ENCODE measurements around the gene ARHGAP30. TPM values are rescaled to one million over a fixed set of nuclear protein-coding genes. Genes with fewer than 3 reads are reported as not detected.
A peak's percentile ranks its signal among the peaks of the same experiment; 100 is the strongest.
"Not testable (repeated sequence)": the region's sequence is repeated elsewhere in the genome, so short reads cannot be mapped to it uniquely, and the experiment has no call there.

The ARHGAP30 gene
- total and polyA plus RNA-seq, 8 donors: 2.6 to 28.6 (median 6.5) TPM

- Histone ChIP-seq H3K4me3 (no peak overlapping the region), H3K9me3 (no peaks in the 10 kb centered on the region), H3K27me3 (no peaks in the 10 kb centered on the region), H3K36me3 (peaks cover 0 to 22% (median 9%) of the 10 kb centered on the region in 4 donors), H3K4me1 (peaks cover 0 to 14% (median 0%) of the 10 kb centered on the region in 4 donors), H3K27ac (peak overlapping the region in 1 of 5 donors; percentile 86)
- WGBS, 5 donors: 92 to 95% (median 93%) methylated on average over 4 of the region's 4 CpGs
- DNase-seq: no peak
- TF ChIP-seq POLR2AphosphoS5 (IDR thresholded peaks at IDR 0.05) (no peak), EP300 (IDR thresholded peaks at IDR 0.05) (no peak), CTCF (IDR thresholded peaks at IDR 0.05) (no peak), POLR2A (IDR thresholded peaks at IDR 0.05) (no peak)
- intact Hi-C loops (cut with DNase I; ENCODE audit: low total_unique reads): no loop called here
These were observed 1.1 kb upstream of the ARHGAP30 start for GRCh38 chr1:161070761-161071160.

- no peak for DNase-seq
These were observed 450 bp downstream of the ARHGAP30 start for GRCh38 chr1:161069241-161069640.

GRCh38 chr1:161068306-161069234 is 1.1 kb downstream of the ARHGAP30 start:
- Histone ChIP-seq H3K36me3 (peaks cover 0 to 11% (median under 1%) of the 10 kb centered on the region in 4 donors), H3K27me3 (peaks cover 0 to 9% (median 0%) of the 10 kb centered on the region in 3 donors), H3K27ac (peak overlapping the region; percentile 26 to 90 (median 73)), H3K4me3 (peak overlapping the region; percentile 36 to 52 (median 43)), H3K4me1 (peaks cover 0 to 18% (median 0%) of the 10 kb centered on the region in 4 donors), H3K9me3 (no peaks in the 10 kb centered on the region)
- peak; percentile 62 to 82 for DNase-seq
- no peak for TF ChIP-seq EP300 (IDR thresholded peaks at IDR 0.05)
- no peak for TF ChIP-seq CTCF (IDR thresholded peaks at IDR 0.05)
- 59 to 73% (median 69%) methylated on average over 10 of the region's 10 CpGs for WGBS, 5 donors
- intact Hi-C loops (cut with DNase I; ENCODE audit: low total_unique reads): no loop called here

More at GRCh38 chr1:161069241-161069640, 450 bp downstream of the ARHGAP30 start:
- Histone ChIP-seq H3K27ac (peak overlapping the region; percentile 46 to 90 (median 73)), H3K4me3 (peak overlapping the region; percentile 36 to 52 (median 43)), H3K4me1 (peaks cover 0 to 18% (median 0%) of the 10 kb centered on the region in 4 donors), H3K9me3 (no peaks in the 10 kb centered on the region), H3K27me3 (peaks cover 0 to 2% (median 0%) of the 10 kb centered on the region in 3 donors), H3K36me3 (peaks cover 0 to 15% (median 4%) of the 10 kb centered on the region in 4 donors)
- intact Hi-C loops (cut with DNase I; ENCODE audit: low total_unique reads): no loop called here
- 73 to 86% (median 77%) methylated on average over 9 of the region's 9 CpGs for WGBS, 5 donors
- TF ChIP-seq EP300 (IDR thresholded peaks at IDR 0.05) (no peak), POLR2A (IDR thresholded peaks at IDR 0.05) (no peak), CTCF (IDR thresholded peaks at IDR 0.05) (no peak), POLR2AphosphoS5 (IDR thresholded peaks at IDR 0.05) (no peak)

- no peak overlapping the region for H3K4me3 ChIP-seq
- WGBS, 5 donors: 62 to 71% (median 67%) methylated on average over 3 of the region's 3 CpGs
These were observed 3.0 kb downstream of the ARHGAP30 start for GRCh38 chr1:161066694-161067093.

GRCh38 chr1:161065681-161066080 is 4.0 kb downstream of the ARHGAP30 start:
- WGBS, 5 donors: 91 to 96% (median 92%) methylated on average over 7 of the region's 7 CpGs
- H3K36me3 ChIP-seq; intact Hi-C loops (cut with DNase I; ENCODE audit: low total_unique reads); H3K9me3 ChIP-seq; H3K27ac ChIP-seq; H3K4me3 ChIP-seq; DNase-seq: not testable (repeated sequence)
- H3K4me1 ChIP-seq: peaks cover 0 to 18% (median 0%) of the 10 kb centered on the region in 4 donors
- peaks cover 0 to 10% (median 0%) of the 10 kb centered on the region in 3 donors for H3K27me3 ChIP-seq

More at GRCh38 chr1:161066694-161067093, 3.0 kb downstream of the ARHGAP30 start:
- no peak overlapping the region for H3K27ac ChIP-seq
- intact Hi-C loops (cut with DNase I; ENCODE audit: low total_unique reads): no loop called here
- TF ChIP-seq POLR2A (IDR thresholded peaks at IDR 0.05): no peak
- no peak for TF ChIP-seq CTCF (IDR thresholded peaks at IDR 0.05)
- no peak for TF ChIP-seq EP300 (IDR thresholded peaks at IDR 0.05)
- no peak for TF ChIP-seq POLR2AphosphoS5 (IDR thresholded peaks at IDR 0.05)
- H3K9me3 ChIP-seq: no peaks in the 10 kb centered on the region
- H3K4me1 ChIP-seq: peaks cover 0 to 18% (median 0%) of the 10 kb centered on the region in 4 donors
- no peaks in the 10 kb centered on the region for H3K36me3 ChIP-seq
- peaks cover 0 to 10% (median 0%) of the 10 kb centered on the region in 3 donors for H3K27me3 ChIP-seq
- no peak for DNase-seq

GRCh38 chr1:161063936-161064335 is 5.8 kb downstream of the ARHGAP30 start:
- H3K9me3 ChIP-seq; H3K27ac ChIP-seq; H3K36me3 ChIP-seq; H3K4me3 ChIP-seq; DNase-seq; intact Hi-C loops (cut with DNase I; ENCODE audit: low total_unique reads): not testable (repeated sequence)
- WGBS, 5 donors: 54 to 66% (median 60%) methylated on average over 6 of the region's 6 CpGs
- peaks cover 0 to 13% (median 0%) of the 10 kb centered on the region in 4 donors for H3K4me1 ChIP-seq
- H3K27me3 ChIP-seq: peaks cover 0 to 10% (median 0%) of the 10 kb centered on the region in 3 donors
